Neural progenitor cell (in vitro differentiated cells): ENCODE measurements around the gene RBM47.

Experiments used
- CTCF ChIP-seq: fragments of 200-600 bp; sonication (generic); IDR thresholded peaks from 2 replicates; pipeline ENCODE4 v1.5.1; 2017; ENCODE audit warnings: antibody characterized with exemption, mild to moderate bottlenecking
- EZH2 ChIP-seq: fragments of 200-600 bp; sonication (generic); IDR thresholded peaks from 2 replicates; pipeline ENCODE4 v1.6.1; 2017; ENCODE audit warnings: antibody characterized with exemption, mild to moderate bottlenecking, moderate library complexity
- EZH2phosphoT487 ChIP-seq: fragments of 200-600 bp; sonication (generic); IDR thresholded peaks from 2 replicates; pipeline ENCODE4 v1.6.1; 2017; ENCODE audit warnings: antibody characterized with exemption

DNA sequence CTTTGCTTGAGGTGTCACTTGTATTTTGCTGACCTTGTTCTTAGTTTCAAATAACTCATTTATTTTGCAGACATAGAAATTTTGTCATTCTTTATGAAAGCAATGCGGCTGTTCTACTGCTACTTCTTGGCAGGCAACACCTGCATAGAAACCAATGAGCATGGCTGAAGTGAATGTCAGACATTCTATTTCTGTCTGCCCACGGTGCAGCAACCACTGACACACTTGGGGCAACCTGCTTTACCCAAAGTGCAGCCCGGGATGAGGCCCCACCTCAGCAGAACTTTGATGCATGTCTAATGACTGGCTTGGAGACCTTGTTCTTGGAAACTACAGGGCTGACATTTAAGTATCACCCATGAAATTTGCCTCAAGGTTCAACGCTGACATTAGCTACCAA is 93.6 kb downstream of the RBM47 start:
- TF ChIP-seq CTCF: no peak
- no peak for TF ChIP-seq EZH2
- TF ChIP-seq EZH2phosphoT487: no peak
